Gastrocnemius medialis (tissue), 4 donors: ENCODE results near the gene CST3. TPM values are rescaled to one million over a fixed set of nuclear protein-coding genes. Genes with fewer than 3 reads are reported as not detected.

ENCODE experiments used
- ATAC-seq, 2 donors: fragments of 150-250 bp; one replicate each; pipeline ENCODE4 v1.9.1; 2016
- DNase-seq, 2 donors: peaks; one replicate each; pipeline ENCODE4 v3.0.0-alpha.2; 2019
- H3K27ac ChIP-seq, 4 donors: fragments of 200-600 bp; sonication (generic); 1 replicate in 1 of 4; 2 replicates in 3 of 4; pipeline ENCODE4 v1.5.1; 2016 to 2018; ENCODE audit warnings: mild to moderate bottlenecking in 2 of 4, moderate library complexity in 1 of 4
- H3K27me3 ChIP-seq, 3 donors: fragments of 200-600 bp; sonication (generic) in 2 of 3; 1 replicate in 1 of 3; 2 replicates in 2 of 3; pipeline versions ENCODE4 v1.5.1 to v1.6.0; 2016 to 2019; ENCODE audit warnings: mild to moderate bottlenecking in 1 of 3, moderate library complexity in 1 of 3
- H3K36me3 ChIP-seq, 2 donors: fragments of 200-600 bp; sonication (generic) in 1 of 2; one replicate each; pipeline ENCODE4 v1.5.1; 2017 to 2018
- H3K4me1 ChIP-seq, 2 donors: fragments of 200-600 bp; sonication (generic) in 1 of 2; one replicate each; pipeline ENCODE4 v1.5.1; 2016 to 2017; ENCODE audit warnings: mild to moderate bottlenecking in 2 of 2
- H3K4me3 ChIP-seq, 4 donors: fragments of 200-600 bp; sonication (generic) in 3 of 4; 1 replicate in 1 of 4; 2 replicates in 3 of 4; pipeline ENCODE4 v1.5.1; 2016 to 2019; ENCODE audit warnings: mild to moderate bottlenecking in 2 of 4
- H3K9me3 ChIP-seq, 3 donors: fragments of 200-600 bp; sonication (generic) in 2 of 3; 1 replicate in 1 of 3; 2 replicates in 2 of 3; pipeline ENCODE4 v1.5.1; 2016 to 2019
- POLR2A ChIP-seq, 2 donors: fragments of 450-650 bp; IDR thresholded peaks; one replicate each; pipeline ENCODE4 v1.6.1; 2017; ENCODE audit warnings: antibody characterized with exemption in 2 of 2, mild to moderate bottlenecking in 2 of 2, moderate library complexity in 2 of 2
- in situ Hi-C, 4 donors: fragments of 200-750 bp; cut with MboI; loops; one replicate each; pipeline versions ENCODE4 v1.15.0 to v1.8.0; 2017; ENCODE audit warnings: low sequenced_read_pairs in 4 of 4
- intact Hi-C: fragments of 100-400 bp; cut with DNase I; formaldehyde crosslinking; loops from one replicate; pipeline ENCODE4 v1.15.1; 2023; ENCODE audit warnings: low total_unique reads
- total RNA-seq, 4 donors: library from RNA; depleted of rRNA; stranded (reverse); fragments of >200 nt; gene quantifications; one replicate each; pipeline versions ENCODE4 v1.1.0 to v1.2.3, GENCODE V29; 2016
- TF ChIP-seq, protein P1 (sequence below), 5 experiments: fragments of 450-650 bp in 3 of 5; fragments of 200-600 bp in 2 of 5; sonication (generic) in 2 of 5; IDR thresholded peaks in 4 of 5; conservative IDR thresholded peaks in 1 of 5; 1 replicate in 4 of 5; 2 replicates in 1 of 5; pipeline ENCODE4 v1.5.1; 2016 to 2019; ENCODE audit warnings: antibody characterized with exemption in 5 of 5, mild to moderate bottlenecking in 3 of 5, moderate library complexity in 3 of 5

CST3 gene
- total RNA-seq, 4 donors from 2014 or later, result 461 to 1,821 (median 697) TPM

DNA sequence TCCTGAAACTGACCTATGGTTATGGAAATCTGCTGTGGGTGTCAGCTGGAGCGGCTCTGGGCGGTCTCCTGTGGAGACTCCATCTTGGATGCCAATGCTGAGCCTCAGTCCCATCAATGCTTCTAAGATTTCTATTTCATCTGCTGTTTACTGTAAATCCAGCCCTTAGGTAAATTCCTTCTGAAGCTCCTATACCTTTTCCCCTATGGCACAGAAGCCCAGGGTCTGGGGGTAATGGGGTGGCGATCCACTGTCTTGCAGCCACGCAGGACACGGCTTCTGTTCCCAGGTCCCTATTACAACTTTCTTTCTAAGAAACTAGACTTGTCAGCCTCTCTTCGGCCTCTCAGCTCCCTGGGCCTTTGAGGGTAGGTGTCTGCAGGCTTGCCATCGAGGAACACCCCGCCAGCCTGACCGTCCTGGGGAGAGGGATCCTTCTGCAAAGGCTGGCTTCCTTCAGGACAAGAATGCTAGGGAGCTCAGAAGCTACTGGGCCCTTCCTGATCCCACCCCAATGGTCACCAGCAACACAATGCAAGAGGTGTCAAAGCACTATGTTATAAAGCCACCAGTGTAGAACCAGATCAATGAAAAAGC is 6.4 kb downstream of the CST3 start:
- TF ChIP-seq POLR2A (IDR thresholded peaks at IDR 0.05), result no peak
- TF ChIP-seq, protein P1, sequence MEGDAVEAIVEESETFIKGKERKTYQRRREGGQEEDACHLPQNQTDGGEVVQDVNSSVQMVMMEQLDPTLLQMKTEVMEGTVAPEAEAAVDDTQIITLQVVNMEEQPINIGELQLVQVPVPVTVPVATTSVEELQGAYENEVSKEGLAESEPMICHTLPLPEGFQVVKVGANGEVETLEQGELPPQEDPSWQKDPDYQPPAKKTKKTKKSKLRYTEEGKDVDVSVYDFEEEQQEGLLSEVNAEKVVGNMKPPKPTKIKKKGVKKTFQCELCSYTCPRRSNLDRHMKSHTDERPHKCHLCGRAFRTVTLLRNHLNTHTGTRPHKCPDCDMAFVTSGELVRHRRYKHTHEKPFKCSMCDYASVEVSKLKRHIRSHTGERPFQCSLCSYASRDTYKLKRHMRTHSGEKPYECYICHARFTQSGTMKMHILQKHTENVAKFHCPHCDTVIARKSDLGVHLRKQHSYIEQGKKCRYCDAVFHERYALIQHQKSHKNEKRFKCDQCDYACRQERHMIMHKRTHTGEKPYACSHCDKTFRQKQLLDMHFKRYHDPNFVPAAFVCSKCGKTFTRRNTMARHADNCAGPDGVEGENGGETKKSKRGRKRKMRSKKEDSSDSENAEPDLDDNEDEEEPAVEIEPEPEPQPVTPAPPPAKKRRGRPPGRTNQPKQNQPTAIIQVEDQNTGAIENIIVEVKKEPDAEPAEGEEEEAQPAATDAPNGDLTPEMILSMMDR (IDR thresholded peaks at IDR 0.05 in 4 of 5, conservative IDR thresholded peaks at IDR 0.05 in 1 of 5), result no peak
- Histone ChIP-seq H3K27ac (peak overlapping the region; percentile 96 to 100 (median 96)), H3K4me1 (peaks cover 51 to 61% of the 10 kb centered on the region in 2 donors)

DNA sequence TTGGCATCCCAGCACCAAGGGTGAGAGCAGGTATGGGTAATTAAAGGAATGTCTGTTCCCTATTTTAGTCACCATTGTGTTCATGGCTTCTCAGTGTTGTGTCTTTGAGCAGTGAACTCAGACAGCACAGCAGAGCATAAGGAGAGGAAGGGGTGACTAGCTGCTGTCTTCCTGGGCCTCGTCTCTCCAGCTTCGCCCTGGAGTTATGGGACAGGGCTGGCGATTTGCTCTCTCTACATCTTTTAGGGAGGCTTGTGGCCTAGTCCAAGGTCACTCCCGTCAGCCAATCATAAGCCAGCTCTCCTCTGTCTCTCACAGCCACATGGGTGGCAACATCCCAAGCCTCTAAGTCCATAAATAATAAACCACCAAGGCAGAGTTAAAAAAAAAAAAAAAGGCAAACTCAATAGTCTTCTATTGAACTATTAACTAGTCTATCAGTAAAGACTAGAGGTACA is 7.3 kb downstream of the CST3 start:
- no peak overlapping the region for H3K4me3 ChIP-seq
- H3K9me3 ChIP-seq, result no peaks in the 10 kb centered on the region
- DNase-seq (peak in 1 of 2 donors; percentile 27), ATAC-seq (no peak)
- H3K36me3 ChIP-seq, result peaks cover 0 to 14% of the 10 kb centered on the region in 2 donors
- intact Hi-C loops, result loop anchor here (10.0 kb wide), 1 partner anchor 206 kb away; the partner anchor contains the start of gene NAPB
- peak overlapping the region; percentile 80 to 100 (median 96) for H3K27ac ChIP-seq
- H3K4me1 ChIP-seq, result peaks cover 49 to 61% of the 10 kb centered on the region in 2 donors
- no peak for TF ChIP-seq POLR2A (IDR thresholded peaks at IDR 0.05)
- TF ChIP-seq, protein P1 (IDR thresholded peaks at IDR 0.05 in 4 of 5, conservative IDR thresholded peaks at IDR 0.05 in 1 of 5), result no peak
- in situ Hi-C loops, result loop anchor here (10.0 to 25.0 kb wide), 4 partner anchors 266 to 1432 kb away; partner anchors contain the start of genes ACSS1 (in 2 of the 4), GZF1 (in 2 of the 4) and APMAP (in 1 of the 4)
- H3K27me3 ChIP-seq, result no peaks in the 10 kb centered on the region

More for the DNA sequence above, 6.4 kb downstream of the CST3 start:
- H3K4me3 ChIP-seq, result no peak overlapping the region
- H3K27me3 ChIP-seq, result no peaks in the 10 kb centered on the region
- intact Hi-C loops, result loop anchor here (10.0 kb wide), 1 partner anchor 207 kb away; the partner anchor contains the start of gene NAPB
- no peaks in the 10 kb centered on the region for H3K9me3 ChIP-seq
- in situ Hi-C loops, result loop anchor here (10.0 to 25.0 kb wide), 4 partner anchors 267 to 1431 kb away; partner anchors contain the start of genes ACSS1 (in 2 of the 4), GZF1 (in 2 of the 4) and APMAP (in 1 of the 4)
- peaks cover 0 to 14% of the 10 kb centered on the region in 2 donors for H3K36me3 ChIP-seq
- ATAC-seq (no peak), DNase-seq (no peak)

DNA sequence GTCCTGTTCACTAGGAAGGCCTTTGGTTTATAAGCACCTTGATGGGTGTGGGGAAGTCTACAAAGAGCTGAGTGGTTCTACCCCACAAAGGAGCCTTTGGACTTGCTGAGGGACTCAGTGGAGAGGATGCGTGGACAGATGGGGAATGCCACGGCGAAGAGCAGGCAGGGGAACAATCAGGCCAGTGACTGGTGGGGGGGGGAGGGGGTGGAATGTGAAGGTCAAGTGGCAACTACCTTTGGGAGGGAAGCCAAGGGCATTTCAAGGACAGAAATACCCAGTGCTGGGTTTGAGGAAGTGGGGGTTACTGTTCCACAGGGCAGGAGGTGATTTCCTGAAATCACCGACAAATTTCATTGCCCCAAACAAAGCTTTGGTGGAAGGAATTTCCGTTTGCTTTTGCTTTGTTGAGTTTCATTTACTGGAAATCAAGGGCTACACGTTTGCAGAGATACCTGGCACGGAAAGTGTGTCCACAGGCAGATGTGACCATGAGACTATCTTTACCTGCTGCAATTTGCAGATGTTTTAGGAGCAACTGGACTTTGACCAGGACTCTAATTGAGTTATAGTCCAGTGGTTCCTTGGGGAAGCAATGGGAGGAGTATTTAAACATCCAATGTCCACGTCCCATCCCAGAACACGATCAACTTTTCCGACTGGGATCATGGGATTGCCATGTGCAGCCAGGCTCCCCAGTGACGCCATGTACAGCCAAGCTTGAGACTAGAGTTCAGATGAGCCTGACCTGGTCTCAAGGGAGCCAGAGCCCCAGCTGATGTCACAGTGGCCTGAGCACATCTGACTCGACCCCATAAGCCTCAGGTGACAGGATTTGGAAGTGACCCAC is 8.0 kb downstream of the CST3 start:
- intact Hi-C loops (loop anchor here (10.0 kb wide), 1 partner anchor 205 kb away; the partner anchor contains the start of gene NAPB), in situ Hi-C loops (loop anchor here (10.0 to 25.0 kb wide), 4 partner anchors 265 to 1433 kb away; partner anchors contain the start of genes ACSS1 (in 2 of the 4), GZF1 (in 2 of the 4) and APMAP (in 1 of the 4))
- H3K27ac ChIP-seq, result peak overlapping the region; percentile 80 to 100 (median 96)

DNA sequence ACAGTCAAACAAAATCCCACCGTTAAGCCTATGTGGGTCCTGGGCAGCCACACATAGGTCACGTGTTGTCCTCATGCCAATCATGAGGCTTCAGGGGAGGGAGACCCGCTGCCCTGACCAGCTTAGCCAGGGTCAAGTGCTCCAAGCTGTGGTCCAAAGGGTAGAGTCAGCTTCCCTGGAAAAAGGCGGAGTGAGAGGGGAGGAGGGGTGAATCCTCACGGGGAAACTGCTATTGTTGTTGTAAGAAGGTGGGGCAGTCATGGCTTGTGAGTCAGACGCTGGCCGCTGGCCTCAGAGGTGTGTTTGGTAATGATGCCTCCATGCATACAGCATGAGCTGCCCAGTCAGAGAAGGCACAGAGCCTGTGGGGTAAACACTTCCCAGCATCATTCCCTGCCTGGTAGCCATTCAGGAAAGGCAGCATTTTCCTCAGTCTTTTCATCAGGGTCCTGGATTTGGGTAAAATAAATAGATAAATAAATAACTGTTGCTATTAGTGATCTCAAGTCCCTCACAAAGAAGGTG is 8.7 kb downstream of the CST3 start:
- Histone ChIP-seq H3K27ac (peak overlapping the region; percentile 80 to 100 (median 96)), H3K36me3 (peaks cover 0 to 14% of the 10 kb centered on the region in 2 donors), H3K4me3 (no peak overlapping the region), H3K9me3 (no peaks in the 10 kb centered on the region), H3K27me3 (no peaks in the 10 kb centered on the region), H3K4me1 (peaks cover 36 to 50% of the 10 kb centered on the region in 2 donors)
- intact Hi-C loops (no loop called here), in situ Hi-C loops (loop anchor here (25.0 kb wide), 3 partner anchors 467 to 1433 kb away; partner anchors contain the start of genes ACSS1 (in 2 of the 4) and APMAP (in 1 of the 4))
- DNase-seq (peak; percentile 82 to 91), ATAC-seq (peak; percentile 73 to 80)
- TF ChIP-seq, protein P1 (IDR thresholded peaks at IDR 0.05 in 4 of 5, conservative IDR thresholded peaks at IDR 0.05 in 1 of 5), result no peak
- TF ChIP-seq POLR2A (IDR thresholded peaks at IDR 0.05), result peak; percentile 46 to 49

More for the DNA sequence above, 8.0 kb downstream of the CST3 start:
- no peak overlapping the region for H3K4me3 ChIP-seq
- TF ChIP-seq, protein P1 (IDR thresholded peaks at IDR 0.05 in 4 of 5, conservative IDR thresholded peaks at IDR 0.05 in 1 of 5), result no peak
- TF ChIP-seq POLR2A (IDR thresholded peaks at IDR 0.05), result no peak
- DNase-seq (peak in 1 of 2 donors; percentile 53), ATAC-seq (no peak)
- H3K4me1 ChIP-seq, result peaks cover 43 to 57% of the 10 kb centered on the region in 2 donors
- no peaks in the 10 kb centered on the region for H3K9me3 ChIP-seq
- no peaks in the 10 kb centered on the region for H3K27me3 ChIP-seq
- peaks cover 0 to 14% of the 10 kb centered on the region in 2 donors for H3K36me3 ChIP-seq
